GM21619 (cell line): ENCODE results near the gene CA9.
A peak's percentile ranks its signal among the peaks of the same experiment; 100 is the strongest.

Experiments
- ATAC-seq: cut with Tn5 transposase; IDR thresholded peaks from one replicate; pipeline ENCODE4 v1.9.1; 2021; ENCODE audit not compliant: unreplicated experiment

The CA9 gene

GRCh38 chr9:35714123-35714522 is 40.4 kb downstream of the CA9 start:
- ATAC-seq = no peak

- no peak for ATAC-seq
These were observed 41.0 kb downstream of the CA9 start for GRCh38 chr9:35714579-35715252.

GRCh38 chr9:35716230-35716629 is 42.5 kb downstream of the CA9 start:
- ATAC-seq = no peak

GRCh38 chr9:35717132-35717870 is 43.6 kb downstream of the CA9 start:
- ATAC-seq = no peak

GRCh38 chr9:35718721-35719511 is 45.2 kb downstream of the CA9 start:
- no peak for ATAC-seq

GRCh38 chr9:35719546-35719945 is 45.8 kb downstream of the CA9 start:
- ATAC-seq = no peak

GRCh38 chr9:35723426-35723825 is 49.7 kb downstream of the CA9 start:
- no peak for ATAC-seq

GRCh38 chr9:35723908-35724307 is 50.2 kb downstream of the CA9 start:
- no peak for ATAC-seq

- ATAC-seq = no peak
These were observed 51.6 kb downstream of the CA9 start for GRCh38 chr9:35725362-35725761.

GRCh38 chr9:35726931-35727330 is 53.2 kb downstream of the CA9 start:
- ATAC-seq = peak; percentile 29

- no peak for ATAC-seq
These were observed 53.9 kb downstream of the CA9 start for GRCh38 chr9:35727676-35728040.

- no peak for ATAC-seq
These were observed 54.6 kb downstream of the CA9 start for GRCh38 chr9:35728041-35728971.

GRCh38 chr9:35729101-35729500 is 55.4 kb downstream of the CA9 start:
- ATAC-seq = no peak

GRCh38 chr9:35729700-35730485 is 56.2 kb downstream of the CA9 start:
- no peak for ATAC-seq

GRCh38 chr9:35730486-35730854 is 56.7 kb downstream of the CA9 start:
- ATAC-seq = no peak
